GM23248 (cell line): ENCODE data around the gene AP4E1. TPM values are rescaled to one million over a fixed set of nuclear protein-coding genes. Genes with fewer than 3 reads are reported as not detected.

ENCODE experiments used
- DNase-seq: peaks from one replicate; pipeline ENCODE4 v3.0.0-alpha.2; 2015
- H2AFZ ChIP-seq: fragments of 200-600 bp; sonication (generic); 2 replicates; pipeline ENCODE4 v1.6.1; 2016; ENCODE audit warnings: antibody characterized with exemption
- H3F3A ChIP-seq: fragments of 200-600 bp; sonication (generic); 2 replicates; pipeline ENCODE4 v1.6.1; 2016; ENCODE audit warnings: mild to moderate bottlenecking, antibody characterized with exemption, mixed run types; ENCODE audit not compliant: insufficient read depth
- H3K27ac ChIP-seq: fragments of 200-600 bp; sonication (generic); 2 replicates; pipeline ENCODE4 v1.5.1; 2016; ENCODE audit warnings: mild to moderate bottlenecking
- H3K27me3 ChIP-seq: fragments of 200-600 bp; sonication (generic); replicated peaks from 2 replicates; pipeline ENCODE4 v1.6.1; 2016; ENCODE audit warnings: mild to moderate bottlenecking; ENCODE audit not compliant: insufficient read depth
- H3K36me3 ChIP-seq: fragments of 200-600 bp; sonication (generic); 2 replicates; pipeline ENCODE4 v1.6.1; 2016; ENCODE audit warnings: low read depth, mild to moderate bottlenecking
- H3K4me1 ChIP-seq: fragments of 200-600 bp; sonication (generic); 2 replicates; pipeline ENCODE4 v1.6.1; 2016; ENCODE audit warnings: mild to moderate bottlenecking; ENCODE audit not compliant: insufficient read depth
- H3K4me2 ChIP-seq: fragments of 200-600 bp; sonication (generic); one replicate; pipeline ENCODE4 v1.6.1; 2016; ENCODE audit warnings: mild to moderate bottlenecking; ENCODE audit not compliant: unreplicated experiment
- H3K4me3 ChIP-seq: fragments of 200-600 bp; sonication (generic); 2 replicates; pipeline ENCODE4 v1.5.1; 2016; ENCODE audit warnings: mild to moderate bottlenecking
- H3K79me2 ChIP-seq: fragments of 200-600 bp; sonication (generic); 2 replicates; pipeline ENCODE4 v1.6.1; 2016; ENCODE audit warnings: mild to moderate bottlenecking; ENCODE audit not compliant: insufficient read depth
- H3K9ac ChIP-seq: fragments of 200-600 bp; sonication (generic); 2 replicates; pipeline ENCODE4 v1.6.1; 2016; ENCODE audit warnings: mild to moderate bottlenecking
- H3K9me2 ChIP-seq: fragments of 200-600 bp; sonication (generic); 2 replicates; pipeline ENCODE4 v1.6.1; 2016; ENCODE audit warnings: mixed run types, mild to moderate bottlenecking, moderate library complexity; ENCODE audit not compliant: insufficient read depth
- H3K9me3 ChIP-seq: fragments of 200-600 bp; sonication (generic); one replicate; pipeline ENCODE4 v1.6.1; 2017; ENCODE audit warnings: low read depth
- H4K20me1 ChIP-seq: fragments of 200-600 bp; sonication (generic); 2 replicates; pipeline ENCODE4 v1.6.0; 2016; ENCODE audit not compliant: insufficient read depth
- EZH2 ChIP-seq: fragments of 200-600 bp; sonication (generic); IDR thresholded peaks from 2 replicates; pipeline ENCODE4 v1.6.1; 2018; ENCODE audit warnings: antibody characterized with exemption, mild to moderate bottlenecking; ENCODE audit not compliant: insufficient read depth, poor library complexity, severe bottlenecking
- EZH2phosphoT487 ChIP-seq: fragments of 200-600 bp; sonication (generic); IDR thresholded peaks from 2 replicates; pipeline ENCODE4 v1.6.1; 2018; ENCODE audit warnings: antibody characterized with exemption, moderate library complexity, mild to moderate bottlenecking, low read depth; ENCODE audit not compliant: insufficient read depth
- WGBS, 2 experiments: methylation state at CpG; one replicate each; pipeline ENCODE4 v1.1.6; 2015 to 2017; ENCODE audit warnings: low lambda C conversion rate in 2 of 2, low coverage in 1 of 2; ENCODE audit errors: missing lambda C conversion rate in 2 of 2; 5-methylcytosine and 5-hydroxymethylcytosine counted together
- in situ Hi-C: fragments of 300-500 bp; cut with MboI; formaldehyde crosslinking; loops from 2 replicates; pipeline ENCODE4 v1.15.0; 2020
- polyA plus RNA-seq: library from polyadenylated mRNA; unstranded; fragments of >200 nt; fragmentation: Nextera tagmentation; extraction: Ambion mirVana; gene quantifications from 2 replicates; pipeline ENCODE4 v1.2.1, GENCODE V29; 2016
- total RNA-seq: library from RNA; depleted of rRNA; stranded (reverse); fragments of >200 nt; shearing (Covaris generic); gene quantifications from 2 replicates; pipeline ENCODE4 v1.2.3, GENCODE V29; 2014

Gene AP4E1
- total and polyA plus RNA-seq, 2 experiments from 2014 or later = 6.2 to 15.0 TPM

DNA sequence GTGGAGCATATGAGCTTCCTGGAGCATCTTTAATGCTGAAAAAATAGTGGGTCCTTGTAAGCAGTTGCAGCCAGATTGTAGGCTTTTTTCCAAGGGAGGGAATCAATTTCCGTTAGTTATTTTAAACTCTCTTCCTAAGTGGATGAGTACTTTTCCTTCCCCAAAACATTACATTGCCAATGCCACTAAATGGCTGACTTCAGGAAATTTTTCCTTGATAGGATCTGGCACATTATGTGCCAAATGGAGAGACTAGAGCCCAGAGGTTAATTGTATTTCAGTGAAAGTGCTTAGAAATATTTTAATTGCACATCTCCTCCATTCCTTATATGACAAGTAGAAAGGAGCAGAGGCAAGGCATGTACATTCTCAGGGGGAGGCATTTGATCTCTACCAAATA is 102.7 kb downstream of the AP4E1 start:
- H3K36me3 ChIP-seq = peaks cover 36% of the 10 kb centered on the region
- in situ Hi-C loops = no loop called here
- H3K27ac ChIP-seq = no peak overlapping the region
- no peaks in the 10 kb centered on the region for H4K20me1 ChIP-seq
- TF ChIP-seq EZH2 (no peak), EZH2phosphoT487 (no peak)
- H3F3A ChIP-seq = no peaks in the 10 kb centered on the region
- no peaks in the 10 kb centered on the region for H3K79me2 ChIP-seq
- H2AFZ ChIP-seq = no peak overlapping the region
- no peaks in the 10 kb centered on the region for H3K27me3 ChIP-seq
- no peaks in the 10 kb centered on the region for H3K9me3 ChIP-seq
- no peaks in the 10 kb centered on the region for H3K4me1 ChIP-seq
- no peak overlapping the region for H3K4me2 ChIP-seq
- no peaks in the 10 kb centered on the region for H3K9me2 ChIP-seq
- H3K4me3 ChIP-seq = no peak overlapping the region
- H3K9ac ChIP-seq = no peak overlapping the region
- no peak for DNase-seq
- WGBS, 2 experiments = 50 to 72% methylated on average over 1 of the region's 1 CpG

DNA sequence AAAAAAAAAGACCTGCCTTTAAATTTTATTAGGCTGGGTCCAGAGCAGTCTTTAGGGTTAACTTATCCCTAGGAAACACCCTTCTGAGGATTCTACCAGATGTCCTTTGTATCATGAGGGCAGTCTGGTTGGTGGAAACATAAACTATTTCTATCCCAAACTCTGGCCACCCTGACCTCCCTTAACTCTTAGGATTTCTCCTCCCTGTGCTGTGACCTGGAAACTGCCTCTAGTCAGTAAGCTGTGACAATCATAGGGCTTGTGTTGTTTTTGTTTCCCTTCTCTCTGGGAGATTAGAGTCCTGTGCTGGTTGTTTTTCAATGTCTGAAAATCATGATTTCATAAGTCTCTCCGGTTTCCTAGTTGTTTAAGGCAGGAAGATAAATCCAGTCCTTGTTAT is 108.1 kb downstream of the AP4E1 start:
- no peaks in the 10 kb centered on the region for H3K9me3 ChIP-seq
- H3K27me3 ChIP-seq = no peaks in the 10 kb centered on the region
- H3K9me2 ChIP-seq = no peaks in the 10 kb centered on the region
- H3K36me3 ChIP-seq = 0 out of 2 replicates have a peak, but pooled peaks cover 4% of the 10 kb centered on the region
- no peaks in the 10 kb centered on the region for H3F3A ChIP-seq
- no peak overlapping the region for H3K9ac ChIP-seq
- TF ChIP-seq EZH2phosphoT487 = no peak
- TF ChIP-seq EZH2 = no peak
- H3K4me2 ChIP-seq = no peak overlapping the region
- DNase-seq = no peak
- H4K20me1 ChIP-seq = no peaks in the 10 kb centered on the region
- no peak overlapping the region for H3K27ac ChIP-seq
- no peak overlapping the region for H3K4me3 ChIP-seq
- 39 to 58% methylated on average over 1 of the region's 1 CpG for WGBS, 2 experiments
- in situ Hi-C loops = no loop called here
- H3K79me2 ChIP-seq = no peaks in the 10 kb centered on the region
- H2AFZ ChIP-seq = no peak overlapping the region
- H3K4me1 ChIP-seq = no peaks in the 10 kb centered on the region

DNA sequence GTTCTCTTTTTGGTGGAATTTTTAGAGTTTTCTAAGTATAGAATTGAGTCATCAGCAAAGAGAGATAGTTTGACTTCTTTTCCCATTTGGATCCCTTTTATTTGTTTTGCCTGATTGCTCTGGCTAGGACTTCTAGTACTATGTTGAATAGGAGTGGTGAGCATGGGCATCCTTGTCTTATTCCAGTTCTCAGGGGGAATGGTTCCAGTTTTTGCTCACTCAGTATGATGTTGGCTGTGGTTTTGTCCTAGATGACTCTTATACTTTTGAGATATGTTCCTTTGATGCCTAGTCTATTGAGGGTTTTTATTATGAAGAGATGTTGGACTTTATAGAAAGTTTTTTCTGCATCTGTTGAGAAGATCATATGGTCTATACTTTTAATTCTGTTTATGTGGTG is 113.7 kb downstream of the AP4E1 start:
- Histone ChIP-seq H3K9me3 (no peaks in the 10 kb centered on the region), H3K4me1 (peaks cover 14% of the 10 kb centered on the region), H3K36me3 (0 out of 2 replicates have a peak, but pooled peaks cover 4% of the 10 kb centered on the region), H3K9ac (no peak overlapping the region), H3K4me2 (no peak overlapping the region), H3K27me3 (no peaks in the 10 kb centered on the region), H3K27ac (no peak overlapping the region), H2AFZ (no peak overlapping the region), H3K4me3 (no peak overlapping the region), H4K20me1 (no peaks in the 10 kb centered on the region), H3F3A (no peaks in the 10 kb centered on the region), H3K79me2 (no peaks in the 10 kb centered on the region), H3K9me2 (no peaks in the 10 kb centered on the region)
- in situ Hi-C loops = no loop called here
- no peak for TF ChIP-seq EZH2
- no peak for TF ChIP-seq EZH2phosphoT487
- peak; percentile 3 for DNase-seq

DNA sequence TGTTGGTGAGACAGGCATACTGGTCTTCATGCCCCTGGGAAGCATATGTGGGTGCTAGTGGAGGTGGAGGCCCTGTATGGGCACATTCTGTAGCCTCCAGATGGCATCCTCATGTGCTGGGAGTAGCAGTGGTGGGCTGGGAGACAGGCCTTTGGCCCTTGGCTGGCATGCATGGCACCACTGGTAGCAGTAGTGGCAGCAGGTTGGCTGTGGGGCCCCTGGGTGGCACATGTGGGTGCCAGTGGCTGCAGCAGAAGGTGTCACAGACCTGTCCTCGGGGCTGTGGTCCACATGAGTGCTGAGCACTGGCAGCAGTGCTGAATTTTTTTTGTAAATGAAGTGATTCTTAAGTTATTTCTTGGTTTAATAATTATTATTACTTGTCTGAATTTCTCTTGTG is 115.0 kb downstream of the AP4E1 start:
- H3K9me2 ChIP-seq = no peaks in the 10 kb centered on the region
- H3K4me1 ChIP-seq = peaks cover 14% of the 10 kb centered on the region
- no peaks in the 10 kb centered on the region for H3K79me2 ChIP-seq
- H3K4me3 ChIP-seq = no peak overlapping the region
- no peak overlapping the region for H3K4me2 ChIP-seq
- H3K36me3 ChIP-seq = 0 out of 2 replicates have a peak, but pooled peaks cover 4% of the 10 kb centered on the region
- no peaks in the 10 kb centered on the region for H3K27me3 ChIP-seq
- no peak overlapping the region for H3K27ac ChIP-seq
- DNase-seq = no peak
- H3K9me3 ChIP-seq = no peaks in the 10 kb centered on the region
- H4K20me1 ChIP-seq = no peaks in the 10 kb centered on the region
- H2AFZ ChIP-seq = no peak overlapping the region
- TF ChIP-seq EZH2phosphoT487 = no peak
- no peak for TF ChIP-seq EZH2
- in situ Hi-C loops = no loop called here
- WGBS, 2 experiments = 89 to 95% methylated on average over 1 of the region's 1 CpG
- no peaks in the 10 kb centered on the region for H3F3A ChIP-seq
- H3K9ac ChIP-seq = no peak overlapping the region
